Vagina (tissue), 2 donors: ENCODE data around the gene HIGD1B.

Experiments used
- POLR2A ChIP-seq, 2 donors: fragments of 450-650 bp; IDR thresholded peaks; one replicate each; pipeline ENCODE4 v1.6.1; 2017; ENCODE audit warnings: antibody characterized with exemption in 2 of 2, mild to moderate bottlenecking in 2 of 2, moderate library complexity in 2 of 2
- POLR2AphosphoS5 ChIP-seq, 2 donors: sonication (generic); formaldehyde crosslinking; IDR thresholded peaks; one replicate each; pipeline ENCODE4 v1.9.0; 2017; ENCODE audit warnings: antibody characterized with exemption in 2 of 2, mild to moderate bottlenecking in 2 of 2, low read depth in 1 of 2; ENCODE audit not compliant: insufficient read depth in 1 of 2
- TF ChIP-seq, protein P1 (sequence below), 3 experiments: fragments of 450-650 bp in 2 of 3; fragments of 200-600 bp in 1 of 3; sonication (generic) in 1 of 3; IDR thresholded peaks; one replicate each; pipeline ENCODE4 v1.5.1; 2017 to 2019; ENCODE audit warnings: antibody characterized with exemption in 3 of 3, mild to moderate bottlenecking in 2 of 3, moderate library complexity in 2 of 3

DNA sequence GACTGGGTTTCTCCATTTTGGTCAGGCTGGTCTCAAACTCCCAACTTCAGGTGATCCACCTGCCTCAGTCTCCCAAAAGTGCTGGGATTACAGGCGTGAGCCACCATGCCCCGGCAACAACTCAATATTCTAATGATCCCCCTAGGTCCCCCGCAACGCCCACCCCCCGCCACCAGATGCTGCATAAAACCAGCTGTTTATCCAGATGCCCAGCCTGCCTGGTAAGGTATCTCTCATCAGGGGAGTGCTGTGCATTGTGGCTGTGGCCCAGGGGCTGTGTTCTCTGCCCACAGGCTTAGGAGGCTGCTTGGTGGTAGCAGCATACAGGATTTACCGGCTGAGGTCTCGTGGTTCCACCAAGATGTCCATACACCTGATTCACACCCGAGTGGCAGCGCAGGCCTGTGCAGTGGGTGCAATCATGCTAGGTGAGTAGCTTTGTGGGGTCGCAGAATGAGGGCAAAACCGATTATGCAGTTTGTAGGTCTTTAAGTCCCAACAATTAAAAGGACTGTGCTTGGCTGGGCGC lies 1.3 kb downstream of the HIGD1B start:
- TF ChIP-seq, protein P1, sequence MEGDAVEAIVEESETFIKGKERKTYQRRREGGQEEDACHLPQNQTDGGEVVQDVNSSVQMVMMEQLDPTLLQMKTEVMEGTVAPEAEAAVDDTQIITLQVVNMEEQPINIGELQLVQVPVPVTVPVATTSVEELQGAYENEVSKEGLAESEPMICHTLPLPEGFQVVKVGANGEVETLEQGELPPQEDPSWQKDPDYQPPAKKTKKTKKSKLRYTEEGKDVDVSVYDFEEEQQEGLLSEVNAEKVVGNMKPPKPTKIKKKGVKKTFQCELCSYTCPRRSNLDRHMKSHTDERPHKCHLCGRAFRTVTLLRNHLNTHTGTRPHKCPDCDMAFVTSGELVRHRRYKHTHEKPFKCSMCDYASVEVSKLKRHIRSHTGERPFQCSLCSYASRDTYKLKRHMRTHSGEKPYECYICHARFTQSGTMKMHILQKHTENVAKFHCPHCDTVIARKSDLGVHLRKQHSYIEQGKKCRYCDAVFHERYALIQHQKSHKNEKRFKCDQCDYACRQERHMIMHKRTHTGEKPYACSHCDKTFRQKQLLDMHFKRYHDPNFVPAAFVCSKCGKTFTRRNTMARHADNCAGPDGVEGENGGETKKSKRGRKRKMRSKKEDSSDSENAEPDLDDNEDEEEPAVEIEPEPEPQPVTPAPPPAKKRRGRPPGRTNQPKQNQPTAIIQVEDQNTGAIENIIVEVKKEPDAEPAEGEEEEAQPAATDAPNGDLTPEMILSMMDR (IDR thresholded peaks at IDR 0.05), result no peak
- no peak for TF ChIP-seq POLR2AphosphoS5 (IDR thresholded peaks at IDR 0.05; ENCODE audit: insufficient read depth in 1 of 2, low read depth in 1 of 2)
- no peak for TF ChIP-seq POLR2A (IDR thresholded peaks at IDR 0.05)
